ENCODE results near the gene CD200R1. TPM values are rescaled to one million over a fixed set of nuclear protein-coding genes. Genes with fewer than 3 reads are reported as not detected.
"Not testable (repeated sequence)": the region's sequence is repeated elsewhere in the genome, so short reads cannot be mapped to it uniquely, and the experiment has no call there.

Gene CD200R1
- total and polyA plus RNA-seq, 2 donors: 2.5 to 7.8 TPM

- over 99% methylated on average over 2 of the region's 2 CpGs for WGBS
- Histone ChIP-seq H3K36me3 (ENCODE audit: control insufficient read depth in 2 of 2, insufficient read depth in 2 of 2, low read length in 1 of 2) (peaks cover 0 to 3% of the 10 kb centered on the region in 2 donors), H3K4me1 (ENCODE audit: control insufficient read depth in 2 of 2, insufficient read depth in 2 of 2, low read length in 2 of 2) (no peaks in the 10 kb centered on the region), H3K9me3 (ENCODE audit: control insufficient read depth in 2 of 2, insufficient read depth in 1 of 2, low read length in 1 of 2) (no peaks in the 10 kb centered on the region), H3K27me3 (ENCODE audit: control insufficient read depth in 2 of 2, insufficient read depth in 1 of 2, low read length in 1 of 2) (no peaks in the 10 kb centered on the region), H3K27ac (ENCODE audit: low read depth in 1 of 2, low read length in 1 of 2) (no peak overlapping the region), H3K4me3 (ENCODE audit: low read length in 2 of 2) (no peak overlapping the region)
- DNase-seq (ENCODE audit: low read depth in 6 of 9, low spot score in 9 of 9): no peak
Observed at GRCh38 chr3:112925560-112925959, 49.3 kb downstream of the CD200R1 start.

GRCh38 chr3:112919541-112919940 lies 55.4 kb downstream of the CD200R1 start:
- H3K4me1 ChIP-seq (ENCODE audit: control insufficient read depth in 2 of 2, insufficient read depth in 2 of 2, low read length in 2 of 2); H3K36me3 ChIP-seq (ENCODE audit: control insufficient read depth in 2 of 2, insufficient read depth in 2 of 2, low read length in 1 of 2); DNase-seq (ENCODE audit: low read depth in 6 of 9, low spot score in 9 of 9); H3K9me3 ChIP-seq (ENCODE audit: control insufficient read depth in 2 of 2, insufficient read depth in 1 of 2, low read length in 1 of 2); H3K27me3 ChIP-seq (ENCODE audit: control insufficient read depth in 2 of 2, insufficient read depth in 1 of 2, low read length in 1 of 2); H3K4me3 ChIP-seq (ENCODE audit: low read length in 2 of 2); H3K27ac ChIP-seq (ENCODE audit: low read depth in 1 of 2, low read length in 1 of 2): not testable (repeated sequence)
- WGBS: 41% methylated on average over 5 of the region's 5 CpGs

- H3K4me3 ChIP-seq (ENCODE audit: low read length in 2 of 2): no peak overlapping the region
- peak in 1 of 9 donors; percentile 25 for DNase-seq (ENCODE audit: low read depth in 6 of 9, low spot score in 9 of 9)
- H3K27ac ChIP-seq (ENCODE audit: low read depth in 1 of 2, low read length in 1 of 2): no peak overlapping the region
- no peaks in the 10 kb centered on the region for H3K27me3 ChIP-seq (ENCODE audit: control insufficient read depth in 2 of 2, insufficient read depth in 1 of 2, low read length in 1 of 2)
- no peaks in the 10 kb centered on the region for H3K9me3 ChIP-seq (ENCODE audit: control insufficient read depth in 2 of 2, insufficient read depth in 1 of 2, low read length in 1 of 2)
- H3K36me3 ChIP-seq (ENCODE audit: control insufficient read depth in 2 of 2, insufficient read depth in 2 of 2, low read length in 1 of 2): no peaks in the 10 kb centered on the region
- H3K4me1 ChIP-seq (ENCODE audit: control insufficient read depth in 2 of 2, insufficient read depth in 2 of 2, low read length in 2 of 2): no peaks in the 10 kb centered on the region
Observed at GRCh38 chr3:112908252-112908651, 66.7 kb downstream of the CD200R1 start.

GRCh38 chr3:112904786-112905185 lies 70.1 kb downstream of the CD200R1 start:
- Histone ChIP-seq H3K4me1 (ENCODE audit: control insufficient read depth in 2 of 2, insufficient read depth in 2 of 2, low read length in 2 of 2) (no peaks in the 10 kb centered on the region), H3K27me3 (ENCODE audit: control insufficient read depth in 2 of 2, insufficient read depth in 1 of 2, low read length in 1 of 2) (no peaks in the 10 kb centered on the region), H3K4me3 (ENCODE audit: low read length in 2 of 2) (no peak overlapping the region), H3K36me3 (ENCODE audit: control insufficient read depth in 2 of 2, insufficient read depth in 2 of 2, low read length in 1 of 2) (no peaks in the 10 kb centered on the region), H3K27ac (ENCODE audit: low read depth in 1 of 2, low read length in 1 of 2) (no peak overlapping the region), H3K9me3 (ENCODE audit: control insufficient read depth in 2 of 2, insufficient read depth in 1 of 2, low read length in 1 of 2) (no peaks in the 10 kb centered on the region)
- WGBS: 95% methylated on average over 8 of the region's 8 CpGs
- no peak for DNase-seq (ENCODE audit: low read depth in 6 of 9, low spot score in 9 of 9)

GRCh38 chr3:112900113-112900512 lies 74.8 kb downstream of the CD200R1 start:
- no peaks in the 10 kb centered on the region for H3K27me3 ChIP-seq (ENCODE audit: control insufficient read depth in 2 of 2, insufficient read depth in 1 of 2, low read length in 1 of 2)
- H3K9me3 ChIP-seq (ENCODE audit: control insufficient read depth in 2 of 2, insufficient read depth in 1 of 2, low read length in 1 of 2): no peaks in the 10 kb centered on the region
- H3K4me1 ChIP-seq (ENCODE audit: control insufficient read depth in 2 of 2, insufficient read depth in 2 of 2, low read length in 2 of 2): no peaks in the 10 kb centered on the region
- H3K27ac ChIP-seq (ENCODE audit: low read depth in 1 of 2, low read length in 1 of 2): no peak overlapping the region
- 97% methylated on average over 3 of the region's 3 CpGs for WGBS
- no peak overlapping the region for H3K4me3 ChIP-seq (ENCODE audit: low read length in 2 of 2)
- no peak for DNase-seq (ENCODE audit: low read depth in 6 of 9, low spot score in 9 of 9)
- H3K36me3 ChIP-seq (ENCODE audit: control insufficient read depth in 2 of 2, insufficient read depth in 2 of 2, low read length in 1 of 2): no peaks in the 10 kb centered on the region

GRCh38 chr3:112897791-112898190 lies 77.1 kb downstream of the CD200R1 start:
- WGBS: 97% methylated on average over 1 of the region's 1 CpG
- Histone ChIP-seq H3K36me3 (ENCODE audit: control insufficient read depth in 2 of 2, insufficient read depth in 2 of 2, low read length in 1 of 2) (no peaks in the 10 kb centered on the region), H3K27me3 (ENCODE audit: control insufficient read depth in 2 of 2, insufficient read depth in 1 of 2, low read length in 1 of 2) (no peaks in the 10 kb centered on the region), H3K4me3 (ENCODE audit: low read length in 2 of 2) (no peak overlapping the region), H3K9me3 (ENCODE audit: control insufficient read depth in 2 of 2, insufficient read depth in 1 of 2, low read length in 1 of 2) (no peaks in the 10 kb centered on the region), H3K4me1 (ENCODE audit: control insufficient read depth in 2 of 2, insufficient read depth in 2 of 2, low read length in 2 of 2) (no peaks in the 10 kb centered on the region), H3K27ac (ENCODE audit: low read depth in 1 of 2, low read length in 1 of 2) (no peak overlapping the region)
- DNase-seq (ENCODE audit: low read depth in 6 of 9, low spot score in 9 of 9): no peak

- Histone ChIP-seq H3K36me3 (ENCODE audit: control insufficient read depth in 2 of 2, insufficient read depth in 2 of 2, low read length in 1 of 2) (no peaks in the 10 kb centered on the region), H3K27ac (ENCODE audit: low read depth in 1 of 2, low read length in 1 of 2) (no peak overlapping the region), H3K4me1 (ENCODE audit: control insufficient read depth in 2 of 2, insufficient read depth in 2 of 2, low read length in 2 of 2) (no peaks in the 10 kb centered on the region), H3K9me3 (ENCODE audit: control insufficient read depth in 2 of 2, insufficient read depth in 1 of 2, low read length in 1 of 2) (no peaks in the 10 kb centered on the region), H3K4me3 (ENCODE audit: low read length in 2 of 2) (no peak overlapping the region), H3K27me3 (ENCODE audit: control insufficient read depth in 2 of 2, insufficient read depth in 1 of 2, low read length in 1 of 2) (no peaks in the 10 kb centered on the region)
- 93% methylated on average over 5 of the region's 5 CpGs for WGBS
- DNase-seq (ENCODE audit: low read depth in 6 of 9, low spot score in 9 of 9): no peak
Observed at GRCh38 chr3:112894258-112894657, 80.6 kb downstream of the CD200R1 start.

GRCh38 chr3:112889357-112889756 lies 85.5 kb downstream of the CD200R1 start:
- DNase-seq (ENCODE audit: low read depth in 6 of 9, low spot score in 9 of 9): no peak
- 92% methylated on average over 3 of the region's 3 CpGs for WGBS
- H3K4me1 ChIP-seq (ENCODE audit: control insufficient read depth in 2 of 2, insufficient read depth in 2 of 2, low read length in 2 of 2): no peaks in the 10 kb centered on the region

GRCh38 chr3:112888381-112889085 lies 86.4 kb downstream of the CD200R1 start:
- Histone ChIP-seq H3K9me3 (ENCODE audit: control insufficient read depth in 2 of 2, insufficient read depth in 1 of 2, low read length in 1 of 2) (no peaks in the 10 kb centered on the region), H3K36me3 (ENCODE audit: control insufficient read depth in 2 of 2, insufficient read depth in 2 of 2, low read length in 1 of 2) (no peaks in the 10 kb centered on the region), H3K4me1 (ENCODE audit: control insufficient read depth in 2 of 2, insufficient read depth in 2 of 2, low read length in 2 of 2) (no peaks in the 10 kb centered on the region), H3K27ac (ENCODE audit: low read depth in 1 of 2, low read length in 1 of 2) (no peak overlapping the region), H3K4me3 (ENCODE audit: low read length in 2 of 2) (no peak overlapping the region), H3K27me3 (ENCODE audit: control insufficient read depth in 2 of 2, insufficient read depth in 1 of 2, low read length in 1 of 2) (no peaks in the 10 kb centered on the region)
- DNase-seq (ENCODE audit: low read depth in 6 of 9, low spot score in 9 of 9): no peak
- 67% methylated on average over 2 of the region's 2 CpGs for WGBS

More at GRCh38 chr3:112889357-112889756, 85.5 kb downstream of the CD200R1 start:
- Histone ChIP-seq H3K9me3 (ENCODE audit: control insufficient read depth in 2 of 2, insufficient read depth in 1 of 2, low read length in 1 of 2) (no peaks in the 10 kb centered on the region), H3K27ac (ENCODE audit: low read depth in 1 of 2, low read length in 1 of 2) (no peak overlapping the region), H3K36me3 (ENCODE audit: control insufficient read depth in 2 of 2, insufficient read depth in 2 of 2, low read length in 1 of 2) (no peaks in the 10 kb centered on the region), H3K4me3 (ENCODE audit: low read length in 2 of 2) (no peak overlapping the region), H3K27me3 (ENCODE audit: control insufficient read depth in 2 of 2, insufficient read depth in 1 of 2, low read length in 1 of 2) (no peaks in the 10 kb centered on the region)
